Skeletal muscle cell (primary cell): ENCODE measurements around the gene PCDHGA10.
"Not testable (repeated sequence)": the region's sequence is repeated elsewhere in the genome, so short reads cannot be mapped to it uniquely, and the experiment has no call there.

ENCODE experiments used
- DNase-seq: peaks from one replicate; pipeline ENCODE4 v3.0.0-alpha.2; 2010; ENCODE audit warnings: low read depth
- H3K4me3 ChIP-seq: 2 replicates; pipeline ENCODE4 v1.5.1; 2011; ENCODE audit warnings: low read depth, mild to moderate bottlenecking, control low read depth, low read length, moderate library complexity

Gene PCDHGA10

DNA sequence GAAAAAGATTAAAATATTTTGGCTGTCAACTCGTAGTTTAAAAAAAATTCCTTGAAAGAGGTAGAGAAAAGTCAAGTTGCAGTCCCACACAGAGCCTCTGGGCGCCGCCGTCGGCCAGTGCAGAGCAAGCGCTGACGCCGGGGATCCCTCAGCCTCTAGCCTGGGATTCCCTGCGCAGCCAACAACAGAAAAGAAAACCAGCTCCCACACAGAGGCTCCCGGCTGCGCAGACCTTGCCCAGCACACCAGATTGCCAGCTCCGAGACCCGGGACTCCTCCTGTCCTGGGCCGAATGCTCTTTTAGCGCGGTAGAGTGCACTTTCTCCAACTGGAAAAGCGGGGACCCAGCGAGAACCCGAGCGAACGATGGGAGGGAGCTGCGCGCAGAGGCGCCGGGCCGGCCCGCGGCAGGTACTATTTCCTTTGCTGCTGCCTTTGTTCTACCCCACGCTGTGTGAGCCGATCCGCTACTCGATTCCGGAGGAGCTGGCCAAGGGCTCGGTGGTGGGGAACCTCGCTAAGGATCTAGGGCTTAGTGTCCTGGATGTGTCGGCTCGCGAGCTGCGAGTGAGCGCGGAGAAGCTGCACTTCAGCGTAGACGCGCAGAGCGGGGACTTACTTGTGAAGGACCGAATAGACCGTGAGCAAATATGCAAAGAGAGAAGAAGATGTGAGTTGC, 4.8 kb downstream of the PCDHGA10 start, which contains the start of gene PCDHGB7:
Gene PCDHGB7 (plus strand): TSS at position 184 of the 679 bp plus-strand sequence. CDS start 183 bp downstream, at position 367.
- H3K4me3 ChIP-seq: peak within 1 kb of the TSS; percentile 48
- DNase-seq: peak; percentile 57

DNA sequence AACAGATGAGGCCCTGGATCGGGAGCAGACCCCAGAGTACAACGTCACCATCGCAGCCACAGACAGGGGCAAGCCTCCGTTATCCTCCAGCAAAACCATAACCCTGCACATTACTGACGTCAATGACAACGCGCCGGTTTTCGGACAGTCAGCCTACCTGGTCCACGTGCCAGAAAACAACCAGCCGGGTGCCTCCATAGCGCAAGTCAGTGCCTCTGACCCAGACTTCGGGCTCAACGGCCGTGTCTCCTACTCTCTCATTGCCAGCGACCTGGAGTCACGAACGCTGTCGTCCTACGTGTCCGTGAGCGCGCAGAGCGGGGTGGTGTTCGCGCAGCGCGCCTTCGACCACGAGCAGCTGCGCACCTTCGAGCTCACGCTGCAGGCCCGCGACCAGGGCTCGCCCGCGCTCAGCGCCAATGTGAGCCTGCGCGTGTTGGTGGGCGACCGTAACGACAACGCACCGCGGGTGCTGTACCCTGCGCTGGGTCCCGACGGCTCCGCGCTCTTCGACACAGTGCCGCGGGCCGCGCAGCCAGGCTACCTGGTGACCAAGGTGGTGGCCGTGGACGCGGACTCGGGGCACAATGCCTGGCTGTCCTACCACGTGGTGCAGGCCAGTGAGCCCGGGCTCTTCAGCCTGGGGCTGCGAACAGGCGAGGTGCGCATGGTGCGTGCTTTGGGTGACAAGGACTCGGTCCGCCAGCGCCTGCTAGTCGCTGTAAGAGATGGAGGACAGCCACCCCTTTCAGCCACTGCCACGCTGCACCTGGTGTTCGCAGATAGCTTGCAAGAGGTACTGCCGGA, 6.5 kb downstream of the PCDHGA10 start:
- H3K4me3 ChIP-seq: no peak overlapping the region
- DNase-seq: no peak

DNA sequence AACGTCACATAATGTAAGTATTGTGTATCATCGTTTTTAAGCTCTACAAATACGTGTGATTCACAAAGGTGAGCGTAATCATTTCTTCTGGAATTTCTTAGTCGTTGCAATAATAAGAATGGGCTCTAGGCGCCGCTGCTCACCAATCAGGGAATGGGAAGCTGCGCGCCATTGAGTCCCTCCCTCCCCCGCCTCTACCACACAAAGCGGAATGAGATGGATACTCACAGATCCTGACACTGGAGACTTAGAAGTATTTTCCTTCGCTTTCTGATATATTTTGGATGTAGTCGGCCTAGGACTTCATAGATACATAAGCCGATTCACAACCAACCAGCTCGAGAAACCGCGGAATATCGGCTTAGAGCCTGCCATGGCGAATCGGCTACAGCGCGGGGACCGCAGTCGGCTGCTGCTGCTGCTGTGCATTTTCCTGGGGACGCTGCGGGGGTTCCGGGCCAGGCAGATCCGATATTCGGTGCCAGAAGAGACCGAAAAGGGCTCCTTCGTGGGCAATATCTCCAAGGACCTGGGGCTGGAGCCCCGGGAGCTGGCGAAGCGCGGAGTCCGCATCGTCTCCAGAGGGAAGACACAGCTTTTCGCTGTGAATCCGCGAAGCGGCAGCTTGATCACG, 8.2 kb downstream of the PCDHGA10 start, which contains the start of gene PCDHGA11:
Gene PCDHGA11 (plus strand): TSS at position 197 of the 634 bp plus-strand sequence. CDS start 177 bp downstream, at position 374.
- H3K4me3 ChIP-seq: peak within 1 kb of the TSS; percentile 60
- DNase-seq: peak; percentile 36

DNA sequence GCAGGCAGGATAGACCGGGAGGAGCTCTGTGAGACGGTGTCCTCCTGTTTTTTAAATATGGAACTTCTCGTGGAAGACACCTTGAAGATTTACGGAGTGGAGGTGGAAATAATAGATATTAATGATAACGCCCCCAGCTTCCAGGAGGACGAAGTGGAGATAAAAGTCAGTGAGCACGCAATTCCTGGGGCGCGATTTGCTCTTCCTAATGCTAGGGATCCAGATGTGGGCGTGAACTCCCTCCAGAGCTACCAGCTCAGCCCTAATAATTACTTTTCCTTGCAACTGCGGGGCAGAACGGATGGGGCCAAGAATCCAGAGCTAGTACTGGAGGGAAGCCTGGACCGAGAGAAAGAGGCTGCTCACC, 8.7 kb downstream of the PCDHGA10 start:
- no peak for DNase-seq
- peak overlapping the region; percentile 60 for H3K4me3 ChIP-seq

DNA sequence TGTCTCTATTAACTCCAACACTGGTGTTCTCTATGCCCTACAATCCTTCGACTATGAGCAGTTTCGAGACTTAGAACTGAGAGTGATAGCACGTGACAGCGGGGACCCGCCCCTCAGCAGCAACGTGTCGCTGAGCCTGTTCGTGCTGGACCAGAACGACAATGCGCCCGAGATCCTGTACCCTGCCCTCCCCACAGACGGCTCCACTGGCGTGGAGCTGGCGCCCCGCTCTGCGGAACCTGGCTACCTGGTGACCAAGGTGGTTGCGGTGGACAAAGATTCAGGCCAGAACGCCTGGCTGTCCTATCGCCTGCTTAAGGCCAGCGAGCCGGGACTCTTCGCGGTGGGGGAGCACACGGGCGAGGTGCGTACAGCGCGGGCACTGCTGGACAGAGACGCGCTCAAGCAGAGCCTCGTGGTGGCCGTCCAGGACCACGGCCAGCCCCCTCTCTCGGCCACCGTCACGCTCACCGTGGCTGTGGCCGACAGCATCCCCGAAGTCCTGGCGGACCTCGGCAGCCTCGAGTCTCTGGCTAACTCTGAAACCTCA, 10.0 kb downstream of the PCDHGA10 start:
- DNase-seq: no peak
- no peak overlapping the region for H3K4me3 ChIP-seq

DNA sequence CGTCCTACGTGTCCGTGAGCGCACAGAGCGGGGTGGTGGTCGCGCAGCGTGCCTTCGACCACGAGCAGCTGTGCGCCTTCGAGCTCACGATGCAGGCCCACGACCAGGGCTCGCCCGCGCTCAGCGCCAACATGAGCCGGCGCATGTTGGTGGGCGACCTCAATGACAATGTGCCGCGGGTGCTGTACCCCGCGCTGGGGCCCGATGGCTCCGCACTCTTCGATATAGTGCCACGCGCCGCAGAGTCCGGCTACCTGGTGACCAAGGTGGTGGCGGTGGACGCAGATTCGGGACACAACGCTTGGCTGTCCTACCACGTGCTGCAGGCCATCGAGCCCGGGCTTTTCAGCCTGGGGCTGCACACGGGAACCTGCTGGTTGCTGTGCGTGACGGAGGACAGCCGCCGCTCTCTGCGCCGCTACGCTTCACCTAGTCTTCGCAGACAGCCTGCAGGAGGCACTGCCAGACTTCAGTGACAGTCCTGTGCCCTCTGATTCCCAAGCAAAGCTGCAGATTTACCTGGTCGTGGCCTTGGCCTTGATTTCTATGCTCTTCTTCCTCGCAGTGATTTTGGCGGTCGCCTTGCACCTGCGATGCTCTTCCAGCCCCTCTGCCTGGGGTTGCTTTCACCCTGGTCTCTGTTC, 15.1 kb downstream of the PCDHGA10 start:
- no peak for DNase-seq
- H3K4me3 ChIP-seq: no peak overlapping the region

DNA sequence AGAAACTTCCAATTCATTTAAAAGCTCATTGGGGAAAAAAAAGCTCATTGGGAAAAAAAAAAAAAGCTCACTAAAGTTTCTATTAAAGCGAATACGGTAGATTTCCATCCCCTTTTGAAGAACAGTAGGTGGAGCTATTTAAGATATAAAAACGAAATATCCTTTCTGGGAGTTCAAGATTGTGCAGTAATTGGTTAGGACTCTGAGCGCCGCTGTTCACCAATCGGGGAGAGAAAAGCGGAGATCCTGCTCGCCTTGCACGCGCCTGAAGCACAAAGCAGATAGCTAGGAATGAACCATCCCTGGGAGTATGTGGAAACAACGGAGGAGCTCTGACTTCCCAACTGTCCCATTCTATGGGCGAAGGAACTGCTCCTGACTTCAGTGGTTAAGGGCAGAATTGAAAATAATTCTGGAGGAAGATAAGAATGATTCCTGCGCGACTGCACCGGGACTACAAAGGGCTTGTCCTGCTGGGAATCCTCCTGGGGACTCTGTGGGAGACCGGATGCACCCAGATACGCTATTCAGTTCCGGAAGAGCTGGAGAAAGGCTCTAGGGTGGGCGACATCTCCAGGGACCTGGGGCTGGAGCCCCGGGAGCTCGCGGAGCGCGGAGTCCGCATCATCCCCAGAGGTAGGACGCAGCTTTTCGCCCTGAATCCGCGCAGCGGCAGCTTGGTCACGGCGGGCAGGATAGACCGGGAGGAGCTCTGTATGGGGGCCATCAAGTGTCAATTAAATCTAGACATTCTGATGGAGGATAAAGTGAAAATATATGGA, 17.7 kb downstream of the PCDHGA10 start, which contains the start of gene PCDHGA12:
Gene PCDHGA12 (plus strand): TSS at position 176 of the 782 bp plus-strand sequence. CDS start 253 bp downstream, at position 429.
- peak within 1 kb of the TSS; percentile 37 for H3K4me3 ChIP-seq
- DNase-seq: peak; percentile 85

DNA sequence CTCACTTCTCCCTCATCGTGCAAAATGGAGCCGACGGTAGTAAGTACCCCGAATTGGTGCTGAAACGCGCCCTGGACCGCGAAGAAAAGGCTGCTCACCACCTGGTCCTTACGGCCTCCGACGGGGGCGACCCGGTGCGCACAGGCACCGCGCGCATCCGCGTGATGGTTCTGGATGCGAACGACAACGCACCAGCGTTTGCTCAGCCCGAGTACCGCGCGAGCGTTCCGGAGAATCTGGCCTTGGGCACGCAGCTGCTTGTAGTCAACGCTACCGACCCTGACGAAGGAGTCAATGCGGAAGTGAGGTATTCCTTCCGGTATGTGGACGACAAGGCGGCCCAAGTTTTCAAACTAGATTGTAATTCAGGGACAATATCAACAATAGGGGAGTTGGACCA, 18.5 kb downstream of the PCDHGA10 start:
- peak overlapping the region; percentile 37 for H3K4me3 ChIP-seq
- DNase-seq: no peak

DNA sequence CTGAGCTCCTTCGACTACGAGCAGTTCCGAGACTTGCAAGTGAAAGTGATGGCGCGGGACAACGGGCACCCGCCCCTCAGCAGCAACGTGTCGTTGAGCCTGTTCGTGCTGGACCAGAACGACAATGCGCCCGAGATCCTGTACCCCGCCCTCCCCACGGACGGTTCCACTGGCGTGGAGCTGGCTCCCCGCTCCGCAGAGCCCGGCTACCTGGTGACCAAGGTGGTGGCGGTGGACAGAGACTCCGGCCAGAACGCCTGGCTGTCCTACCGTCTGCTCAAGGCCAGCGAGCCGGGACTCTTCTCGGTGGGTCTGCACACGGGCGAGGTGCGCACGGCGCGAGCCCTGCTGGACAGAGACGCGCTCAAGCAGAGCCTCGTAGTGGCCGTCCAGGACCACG, 19.5 kb downstream of the PCDHGA10 start:
- not testable (repeated sequence) for H3K4me3 ChIP-seq, DNase-seq

DNA sequence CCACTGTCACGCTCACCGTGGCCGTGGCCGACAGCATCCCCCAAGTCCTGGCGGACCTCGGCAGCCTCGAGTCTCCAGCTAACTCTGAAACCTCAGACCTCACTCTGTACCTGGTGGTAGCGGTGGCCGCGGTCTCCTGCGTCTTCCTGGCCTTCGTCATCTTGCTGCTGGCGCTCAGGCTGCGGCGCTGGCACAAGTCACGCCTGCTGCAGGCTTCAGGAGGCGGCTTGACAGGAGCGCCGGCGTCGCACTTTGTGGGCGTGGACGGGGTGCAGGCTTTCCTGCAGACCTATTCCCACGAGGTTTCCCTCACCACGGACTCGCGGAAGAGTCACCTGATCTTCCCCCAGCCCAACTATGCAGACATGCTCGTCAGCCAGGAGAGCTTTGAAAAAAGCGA, 19.9 kb downstream of the PCDHGA10 start:
- not testable (repeated sequence) for H3K4me3 ChIP-seq, DNase-seq

DNA sequence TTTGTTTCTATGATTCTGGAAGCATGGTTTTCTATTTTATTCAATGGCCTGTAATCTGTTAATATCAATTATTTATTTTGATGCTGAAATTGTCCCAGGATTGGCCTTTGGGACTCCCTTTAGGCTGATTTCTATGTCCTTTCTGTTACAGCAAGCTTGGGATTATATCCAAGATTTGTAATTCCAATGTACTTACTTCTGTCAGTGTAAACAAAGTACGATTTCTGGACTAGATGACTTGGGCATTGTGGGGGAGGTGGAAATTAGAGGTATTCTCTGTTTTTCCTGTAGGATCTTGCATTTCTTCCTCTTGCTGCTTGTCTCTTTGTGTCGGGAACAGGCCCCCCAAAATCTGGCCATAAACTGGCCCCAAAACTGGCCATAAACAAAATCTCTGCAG, 21.2 kb downstream of the PCDHGA10 start:
- no peak for DNase-seq
- H3K4me3 ChIP-seq: no peak overlapping the region

DNA sequence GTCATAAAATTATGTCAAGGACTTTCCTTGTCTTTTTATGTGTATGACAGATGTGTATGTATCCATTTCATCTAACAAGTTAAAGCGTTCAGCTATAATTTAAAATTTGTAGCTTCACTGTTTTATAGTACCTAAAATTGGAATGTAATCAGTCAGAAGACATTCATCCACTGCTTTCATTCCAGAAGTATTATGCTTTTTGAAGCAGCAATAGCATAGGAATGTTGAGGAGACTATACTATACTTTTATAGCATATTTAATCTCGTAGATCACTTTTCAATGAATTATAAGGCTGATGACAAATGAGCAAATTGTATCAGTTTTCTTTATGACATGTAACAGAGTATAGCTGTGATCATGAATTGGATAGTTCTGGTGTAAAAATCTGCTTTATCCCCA, 24.4 kb downstream of the PCDHGA10 start:
- no peak for DNase-seq
- H3K4me3 ChIP-seq: no peak overlapping the region

DNA sequence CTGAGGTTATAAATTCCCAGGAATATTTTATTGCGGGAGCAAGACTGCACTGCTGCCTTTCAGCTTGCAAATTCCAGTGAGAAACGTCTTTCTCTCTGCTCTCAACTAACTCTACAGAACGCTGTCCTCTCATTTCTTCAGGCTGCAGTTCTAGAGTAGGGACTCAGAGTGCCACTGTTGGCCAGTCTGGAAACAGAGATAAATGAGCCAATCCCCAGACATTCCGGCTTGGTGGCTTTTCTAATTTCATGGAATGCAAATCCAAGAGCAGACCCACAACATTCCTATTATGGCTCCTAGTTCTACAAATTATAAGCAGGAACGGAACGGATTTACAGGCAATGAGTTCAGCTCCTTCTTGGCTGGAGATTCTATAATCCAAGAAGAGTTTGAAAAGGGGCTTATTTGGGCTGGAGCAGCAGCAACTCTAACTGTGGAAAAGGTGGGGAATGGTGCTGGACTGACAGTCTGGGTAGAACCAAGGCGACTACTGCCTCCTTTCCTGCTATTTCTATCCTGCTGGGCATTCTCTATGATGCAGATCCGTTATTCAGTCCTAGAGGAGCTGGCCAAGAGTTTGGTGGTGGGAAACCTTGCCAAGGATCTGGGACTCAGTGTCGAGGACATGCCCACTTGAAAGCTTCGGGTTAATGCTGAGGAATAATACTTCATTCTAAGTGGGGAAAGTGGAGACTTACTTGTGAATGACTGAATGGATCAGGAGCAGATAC, 26.8 kb downstream of the PCDHGA10 start:
- no peak overlapping the region for H3K4me3 ChIP-seq
- no peak for DNase-seq

DNA sequence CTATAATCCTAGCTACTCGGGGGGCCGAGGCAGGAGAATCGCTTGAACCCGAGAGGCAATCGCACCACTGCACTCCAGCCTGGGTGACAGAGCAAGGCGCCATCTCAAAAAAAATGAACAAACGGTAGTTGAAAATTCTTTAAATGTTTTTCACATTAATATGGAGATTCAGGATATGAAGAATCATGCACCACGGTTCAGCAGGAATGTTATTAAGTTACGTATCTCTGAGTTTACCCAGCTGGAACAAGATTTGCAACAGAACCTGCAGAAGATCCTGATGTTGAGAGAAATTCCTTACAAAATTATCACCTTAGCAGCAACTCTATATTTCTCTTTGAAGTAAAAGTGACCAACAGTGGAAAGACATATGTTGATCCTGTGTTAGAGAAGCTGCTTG, 27.6 kb downstream of the PCDHGA10 start:
- H3K4me3 ChIP-seq: no peak overlapping the region
- DNase-seq: no peak

DNA sequence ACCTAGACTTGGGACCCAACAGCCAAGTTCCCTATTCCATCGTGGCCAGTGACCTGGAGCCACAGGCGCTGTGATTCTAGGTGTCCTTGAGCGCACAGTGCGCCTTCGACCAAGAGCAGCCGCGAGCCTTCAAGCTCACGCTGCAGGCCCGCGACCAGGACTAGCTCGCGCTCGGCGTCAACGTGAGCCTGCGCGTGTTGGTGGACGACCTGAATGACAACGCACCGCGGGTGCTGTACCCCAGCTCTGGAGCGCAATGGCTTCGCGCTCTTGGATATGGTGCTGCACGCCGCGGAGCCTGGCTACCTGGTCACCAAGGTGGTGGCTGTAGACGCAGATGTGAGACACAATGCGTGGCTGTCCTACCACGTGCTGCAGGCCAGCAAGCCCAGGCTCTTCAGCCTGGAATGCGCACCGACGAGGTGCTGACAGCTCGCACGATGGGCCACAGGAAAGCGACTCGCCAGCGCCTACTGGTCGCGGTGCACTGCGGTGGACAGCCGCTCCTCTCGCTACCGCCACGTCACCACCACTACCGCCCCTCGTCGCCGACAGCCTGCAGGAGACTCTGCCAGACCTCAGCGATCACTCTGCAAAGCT, 28.9 kb downstream of the PCDHGA10 start:
- no peak for DNase-seq
- H3K4me3 ChIP-seq: no peak overlapping the region

DNA sequence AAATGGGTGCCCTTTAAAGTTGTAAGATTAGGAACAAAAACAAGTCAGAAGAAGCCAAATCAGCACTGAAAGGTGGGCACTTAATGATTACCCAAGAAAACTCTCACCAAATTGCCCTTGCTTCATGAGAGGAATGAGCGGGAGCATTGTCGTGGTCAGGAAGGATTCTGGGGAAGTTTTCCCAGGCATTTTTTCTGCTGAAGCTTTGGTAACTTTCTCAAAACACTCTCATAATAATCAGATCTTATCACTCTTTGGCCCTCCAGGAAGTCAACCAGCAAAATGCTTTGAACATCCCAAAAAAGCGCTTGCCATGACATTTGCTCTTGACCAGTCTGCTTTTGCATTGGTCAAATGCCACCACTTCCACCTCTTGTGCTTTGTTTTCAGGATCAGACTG, 52.6 kb downstream of the PCDHGA10 start:
- no peak for DNase-seq
- no peak overlapping the region for H3K4me3 ChIP-seq
